ENCODE results near the gene AMPD3. TPM values are rescaled to one million over a fixed set of nuclear protein-coding genes. Genes with fewer than 3 reads are reported as not detected.
A peak's percentile ranks its signal among the peaks of the same experiment; 100 is the strongest.

The AMPD3 gene
- total RNA-seq, 1 donor from 2014 or later = 3.0 TPM

GRCh38 chr11:10496296-10496936 is 41.4 kb downstream of the AMPD3 start:
- no peak for TF ChIP-seq EZH2 (IDR thresholded peaks at IDR 0.05)
- no peak for TF ChIP-seq CTCF (IDR thresholded peaks at IDR 0.05)
- TF ChIP-seq EZH2phosphoT487 (IDR thresholded peaks at IDR 0.05) = no peak
- H3K79me2 ChIP-seq (ENCODE audit: low read depth) = no peaks in the 10 kb centered on the region
- peaks cover 9% of the 10 kb centered on the region for H3K36me3 Mint-ChIP-seq
- H3K4me1 ChIP-seq = no peaks in the 10 kb centered on the region
- no peak overlapping the region for H3K4me3 ChIP-seq
- H3K9me3 Mint-ChIP-seq = peaks cover 10% of the 10 kb centered on the region
- H3K27me3 Mint-ChIP-seq (ENCODE audit: insufficient read depth, low read depth) = peaks cover 9% of the 10 kb centered on the region
- no peak overlapping the region for H3K4me2 ChIP-seq
- no peaks in the 10 kb centered on the region for H3K27me3 ChIP-seq
- H3F3A ChIP-seq (ENCODE audit: low read depth) = no peaks in the 10 kb centered on the region
- H3K4me1 Mint-ChIP-seq = peaks cover 20% of the 10 kb centered on the region
- H3K9ac ChIP-seq = no peak overlapping the region
- no peak overlapping the region for H2AFZ ChIP-seq (replicated peaks)
- H3K4me3 Mint-ChIP-seq = no peak overlapping the region
- no peaks in the 10 kb centered on the region for H4K20me1 ChIP-seq (ENCODE audit: low read depth)
- no peaks in the 10 kb centered on the region for H3K36me3 ChIP-seq
- no peaks in the 10 kb centered on the region for H3K9me3 ChIP-seq (ENCODE audit: low read depth)
- no peak overlapping the region for H3K27ac Mint-ChIP-seq
- no peak overlapping the region for H3K27ac ChIP-seq
- no peak for DNase-seq (ENCODE audit: low spot score)

GRCh38 chr11:10497371-10498021 is 42.4 kb downstream of the AMPD3 start:
- H3K27ac ChIP-seq = no peak overlapping the region
- H3K4me2 ChIP-seq = no peak overlapping the region
- peaks cover 16% of the 10 kb centered on the region for H3K4me1 Mint-ChIP-seq
- no peaks in the 10 kb centered on the region for H3K4me1 ChIP-seq
- no peak overlapping the region for H3K27ac Mint-ChIP-seq
- H4K20me1 ChIP-seq (ENCODE audit: low read depth) = no peaks in the 10 kb centered on the region
- H3K9me3 ChIP-seq (ENCODE audit: low read depth) = no peaks in the 10 kb centered on the region
- peaks cover 8% of the 10 kb centered on the region for H3K36me3 Mint-ChIP-seq
- H3K36me3 ChIP-seq = no peaks in the 10 kb centered on the region
- TF ChIP-seq EZH2phosphoT487 (IDR thresholded peaks at IDR 0.05) = no peak
- TF ChIP-seq EZH2 (IDR thresholded peaks at IDR 0.05) = no peak
- TF ChIP-seq CTCF (IDR thresholded peaks at IDR 0.05) = no peak
- no peak overlapping the region for H3K4me3 Mint-ChIP-seq
- H3F3A ChIP-seq (ENCODE audit: low read depth) = no peaks in the 10 kb centered on the region
- DNase-seq (ENCODE audit: low spot score) = no peak
- H2AFZ ChIP-seq (replicated peaks) = no peak overlapping the region
- H3K79me2 ChIP-seq (ENCODE audit: low read depth) = no peaks in the 10 kb centered on the region
- H3K9me3 Mint-ChIP-seq = peaks cover 8% of the 10 kb centered on the region
- peaks cover 6% of the 10 kb centered on the region for H3K27me3 Mint-ChIP-seq (ENCODE audit: insufficient read depth, low read depth)
- H3K27me3 ChIP-seq = no peaks in the 10 kb centered on the region
- no peak overlapping the region for H3K4me3 ChIP-seq
- no peak overlapping the region for H3K9ac ChIP-seq

DNA sequence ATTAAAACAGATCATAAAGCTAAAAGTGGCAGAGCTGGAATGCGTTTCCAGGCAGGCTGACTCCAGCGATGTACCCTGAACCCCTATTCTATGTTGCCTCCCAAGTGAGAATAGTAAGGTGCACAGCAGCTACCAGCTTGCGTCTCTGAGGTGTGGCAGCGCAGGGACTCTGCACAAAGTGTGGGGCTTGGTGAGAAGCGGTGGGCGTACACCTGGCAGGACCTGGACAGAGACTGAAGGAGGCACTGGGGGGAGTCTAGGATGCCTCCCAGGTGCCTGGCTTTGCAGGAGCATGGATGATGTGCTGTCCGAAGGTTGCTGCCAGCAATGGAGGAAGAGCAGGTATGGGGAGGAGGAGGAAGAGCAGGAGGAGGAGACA is 42.9 kb downstream of the AMPD3 start:
- no peak overlapping the region for H3K9ac ChIP-seq
- Mint-ChIP-seq H3K27me3 (ENCODE audit: insufficient read depth, low read depth) (peaks cover 5% of the 10 kb centered on the region), H3K4me1 (peaks cover 16% of the 10 kb centered on the region), H3K36me3 (peaks cover 8% of the 10 kb centered on the region), H3K27ac (peak overlapping the region; percentile 43), H3K4me3 (no peak overlapping the region), H3K9me3 (peaks cover 7% of the 10 kb centered on the region)
- no peaks in the 10 kb centered on the region for H3K79me2 ChIP-seq (ENCODE audit: low read depth)
- no peaks in the 10 kb centered on the region for H3K4me1 ChIP-seq
- no peaks in the 10 kb centered on the region for H3K27me3 ChIP-seq
- H3K36me3 ChIP-seq = no peaks in the 10 kb centered on the region
- H3F3A ChIP-seq (ENCODE audit: low read depth) = no peaks in the 10 kb centered on the region
- no peak overlapping the region for H3K27ac ChIP-seq
- TF ChIP-seq EZH2 (IDR thresholded peaks at IDR 0.05) (no peak), CTCF (IDR thresholded peaks at IDR 0.05) (no peak), EZH2phosphoT487 (IDR thresholded peaks at IDR 0.05) (no peak)
- no peak overlapping the region for H2AFZ ChIP-seq (replicated peaks)
- H3K9me3 ChIP-seq (ENCODE audit: low read depth) = no peaks in the 10 kb centered on the region
- H4K20me1 ChIP-seq (ENCODE audit: low read depth) = no peaks in the 10 kb centered on the region
- no peak for DNase-seq (ENCODE audit: low spot score)
- no peak overlapping the region for H3K4me3 ChIP-seq
- H3K4me2 ChIP-seq = no peak overlapping the region

Data from neural progenitor cell (in vitro differentiated cells).